IMR-90 (cell line): ENCODE data around the gene SYTL1. TPM values are rescaled to one million over a fixed set of nuclear protein-coding genes. Genes with fewer than 3 reads are reported as not detected.

ENCODE experiments used
- ATAC-seq: fragments of 200-7000 bp; cut with Tn5 transposase; 2 replicates; pipeline ENCODE4 v1.9.1; 2020; ENCODE audit warnings: low read depth, mild to moderate bottlenecking, moderate library complexity
- BruUV-seq: library from RNA; stranded (reverse); fragments of 400-500 nt; replicated peaks from 2 replicates; lab custom pipeline; 2021; lab: Mats Ljungman, UMichigan
- CTCF ChIA-PET: fragments of 300-600 bp; formaldehyde crosslinking; extraction: SDS; loops from one replicate; lab custom pipeline; 2021; ENCODE audit warnings: antibody characterized with exemption; lab: Yijun Ruan, JAX
- POLR2A ChIA-PET: fragments of 300-600 bp; sonication (Branson Sonifier 250); formaldehyde crosslinking; loops from one replicate; lab custom pipeline; 2022; ENCODE audit warnings: antibody characterized with exemption; ENCODE audit not compliant: unreplicated experiment; lab: Charles Lee
- DNase-seq: peaks from one replicate; pipeline ENCODE4 v3.0.0; 2013
- H2AFZ ChIP-seq: replicated peaks from 2 replicates; pipeline ENCODE3; 2013; ENCODE audit warnings: low read length, mild to moderate bottlenecking; ENCODE audit not compliant: poor library complexity
- H2AK5ac ChIP-seq: 2 replicates; pipeline ENCODE4 v1.6.1; 2013; ENCODE audit warnings: low read depth, low read length, inconsistent platforms
- H2AK9ac ChIP-seq: replicated peaks from 2 replicates; pipeline ENCODE3; 2013; ENCODE audit warnings: mild to moderate bottlenecking, low read depth, low read length, moderate library complexity; ENCODE audit not compliant: poor library complexity
- H2BK120ac ChIP-seq: 2 replicates; pipeline ENCODE4 v1.6.1; 2013; ENCODE audit warnings: low read depth, low read length, inconsistent platforms
- H2BK15ac ChIP-seq: 3 replicates; pipeline ENCODE4 v1.6.1; 2013; ENCODE audit warnings: low read depth, low read length, inconsistent platforms
- H2BK20ac ChIP-seq: 2 replicates; pipeline ENCODE4 v1.6.1; 2013; ENCODE audit warnings: low read depth, mild to moderate bottlenecking, inconsistent platforms, low read length, moderate library complexity
- H2BK5ac ChIP-seq: 2 replicates; pipeline ENCODE4 v1.6.1; 2013; ENCODE audit warnings: mild to moderate bottlenecking, low read depth, low read length, inconsistent platforms; ENCODE audit not compliant: poor library complexity, severe bottlenecking
- H3K14ac ChIP-seq: replicated peaks from 2 replicates; pipeline ENCODE4 v1.6.1; 2013; ENCODE audit warnings: low read depth, low read length, inconsistent platforms
- H3K18ac ChIP-seq: 2 replicates; pipeline ENCODE4 v1.6.1; 2013; ENCODE audit warnings: low read depth, low read length, control low read depth
- H3K23ac ChIP-seq: 2 replicates; pipeline ENCODE4 v1.6.1; 2013; ENCODE audit warnings: low read depth, low read length, inconsistent platforms
- H3K27ac ChIP-seq: 2 replicates; pipeline ENCODE4 v1.5.1; 2013; ENCODE audit warnings: mild to moderate bottlenecking, control low read depth, low read length; ENCODE audit not compliant: insufficient read depth
- H3K27me3 ChIP-seq: 2 replicates; pipeline ENCODE4 v1.6.1; 2013; ENCODE audit warnings: low read length; ENCODE audit not compliant: control insufficient read depth, insufficient read depth
- H3K36me3 ChIP-seq: 2 replicates; pipeline ENCODE4 v1.6.1; 2013; ENCODE audit warnings: low read length, mixed read lengths; ENCODE audit not compliant: control insufficient read depth, insufficient read depth
- H3K4ac ChIP-seq: 2 replicates; pipeline ENCODE4 v1.6.1; 2013; ENCODE audit warnings: low read depth, low read length, inconsistent platforms
- H3K4me1 ChIP-seq: 2 replicates; pipeline ENCODE4 v1.6.1; 2013; ENCODE audit warnings: low read length, mixed read lengths; ENCODE audit not compliant: control insufficient read depth, insufficient read depth
- H3K4me2 ChIP-seq: 2 replicates; pipeline ENCODE4 v1.6.1; 2013; ENCODE audit warnings: low read depth, mild to moderate bottlenecking, control low read depth, low read length, moderate library complexity
- H3K4me3 ChIP-seq: 2 replicates; pipeline ENCODE4 v1.5.1; 2013; ENCODE audit warnings: low read depth, mild to moderate bottlenecking, control low read depth, low read length, moderate library complexity; ENCODE audit not compliant: insufficient read depth
- H3K56ac ChIP-seq: 2 replicates; pipeline ENCODE4 v1.6.1; 2013; ENCODE audit warnings: low read length, inconsistent platforms; ENCODE audit not compliant: insufficient read depth; ENCODE audit errors: extremely low read depth
- H3K79me1 ChIP-seq, 2 experiments: 2 replicates each; pipeline ENCODE4 v1.6.1; 2013; ENCODE audit warnings: low read length in 2 of 2, inconsistent platforms in 1 of 2, low read depth in 1 of 2
- H3K9ac ChIP-seq: 2 replicates; pipeline ENCODE4 v1.6.1; 2013; ENCODE audit warnings: low read depth, low read length, control low read depth
- H3K9me1 ChIP-seq: 2 replicates; pipeline ENCODE4 v1.6.1; 2013; ENCODE audit warnings: low read length, inconsistent platforms; ENCODE audit not compliant: insufficient read depth
- H3K9me3 ChIP-seq: 2 replicates; pipeline ENCODE4 v1.6.1; 2013; ENCODE audit warnings: low read length; ENCODE audit not compliant: control insufficient read depth, insufficient read depth
- H4K20me1 ChIP-seq: 2 replicates; pipeline ENCODE4 v1.6.1; 2013; ENCODE audit warnings: low read length, inconsistent platforms; ENCODE audit not compliant: insufficient read depth
- H4K5ac ChIP-seq: 2 replicates; pipeline ENCODE4 v1.6.1; 2013; ENCODE audit warnings: mild to moderate bottlenecking, low read depth, low read length, control low read depth
- H4K8ac ChIP-seq, 2 experiments: 2 replicates each; pipeline ENCODE4 v1.6.1; 2013; ENCODE audit warnings: low read depth in 2 of 2, low read length in 2 of 2, control low read depth in 1 of 2, inconsistent platforms in 1 of 2
- H4K91ac ChIP-seq: 2 replicates; pipeline ENCODE4 v1.6.1; 2013; ENCODE audit warnings: low read depth, low read length, inconsistent platforms; ENCODE audit not compliant: insufficient read depth
- BHLHE40 ChIP-seq: fragments of 150-350 bp; IDR thresholded peaks from 2 replicates; pipeline ENCODE4 v1.6.1; 2016; ENCODE audit warnings: mild to moderate bottlenecking, low read depth, low read length
- CEBPB ChIP-seq: IDR thresholded peaks from 2 replicates; pipeline ENCODE4 v1.6.1; 2012; ENCODE audit warnings: low read depth, low read length, improper control_type of control experiment
- CHD1 ChIP-seq: IDR thresholded peaks from 2 replicates; pipeline ENCODE4 v1.6.1; 2012; ENCODE audit warnings: low read depth, low read length, improper control_type of control experiment
- FOS ChIP-seq: fragments of 150-350 bp; IDR thresholded peaks from 2 replicates; pipeline ENCODE4 v1.6.1; 2016; ENCODE audit warnings: low read depth, low read length
- MAFK ChIP-seq: IDR thresholded peaks from 2 replicates; pipeline ENCODE4 v1.6.1; 2012; ENCODE audit warnings: low read depth, low read length, improper control_type of control experiment
- MAZ ChIP-seq: IDR thresholded peaks from 2 replicates; pipeline ENCODE4 v1.6.1; 2012; ENCODE audit warnings: low read depth, mild to moderate bottlenecking, low read length, improper control_type of control experiment, moderate library complexity, borderline replicate concordance
- MXI1 ChIP-seq: IDR thresholded peaks from 2 replicates; pipeline ENCODE4 v1.6.1; 2012; ENCODE audit warnings: low read depth, mild to moderate bottlenecking, low read length, moderate library complexity, borderline replicate concordance
- NFE2L2 ChIP-seq: fragments of 150-350 bp; IDR thresholded peaks from 2 replicates; pipeline ENCODE4 v1.6.1; 2016; ENCODE audit warnings: low read depth, mild to moderate bottlenecking, low read length
- POLR2A ChIP-seq: IDR thresholded peaks from 2 replicates; pipeline ENCODE4 v1.6.1; 2012; ENCODE audit warnings: mild to moderate bottlenecking, low read depth, low read length
- RAD21 ChIP-seq: IDR thresholded peaks from 2 replicates; pipeline ENCODE4 v1.6.1; 2012; ENCODE audit warnings: low read length, improper control_type of control experiment
- RCOR1 ChIP-seq: IDR thresholded peaks from 2 replicates; pipeline ENCODE4 v1.6.1; 2012; ENCODE audit warnings: mild to moderate bottlenecking, low read length, improper control_type of control experiment; ENCODE audit not compliant: insufficient replicate concordance
- RFX5 ChIP-seq: IDR thresholded peaks from 2 replicates; pipeline ENCODE4 v1.8.0; 2012; ENCODE audit warnings: low read depth, mild to moderate bottlenecking, low read length, moderate library complexity
- SMC3 ChIP-seq: fragments of 150-350 bp; IDR thresholded peaks from 2 replicates; pipeline ENCODE4 v1.6.1; 2016; ENCODE audit warnings: low read depth, mild to moderate bottlenecking, antibody characterized with exemption, low read length, moderate library complexity
- WGBS, 2 experiments: methylation state at CpG; one replicate each; pipeline versions ENCODE4 v1.1.5 to v1.1.7; 2013; ENCODE audit warnings: missing lambda C conversion rate in 2 of 2; ENCODE audit not compliant: insufficient read length in 1 of 2; ENCODE audit errors: extremely low coverage in 2 of 2; 5-methylcytosine and 5-hydroxymethylcytosine counted together
- dilution Hi-C: fragments of 300-500 bp; cut with HindIII; formaldehyde crosslinking; loops from one replicate; pipeline ENCODE4 v1.14.3; 2018; ENCODE audit warnings: low sequenced_read_pairs; ENCODE audit not compliant: unreplicated experiment
- in situ Hi-C: fragments of 300-500 bp; cut with MboI; formaldehyde crosslinking; loops from 3 replicates; pipeline ENCODE4 v1.14.3; 2019; ENCODE audit warnings: low sequenced_read_pairs, inconsistent platforms, mixed read lengths
- intact Hi-C: fragments of 100-400 bp; cut with micrococcal nuclease; formaldehyde crosslinking; loops from 2 replicates; pipeline ENCODE4 v1.10.0; 2022
- polyA plus RNA-seq, 3 experiments: library from polyadenylated mRNA; depleted of rRNA; stranded (reverse); fragments of >200 nt; gene quantifications; 2 replicates each; pipeline ENCODE4 v1.2.3, GENCODE V29; 2012; ENCODE audit warnings: low replicate concordance in 1 of 3
- total RNA-seq: library from RNA; depleted of rRNA; stranded (reverse); fragments of >200 nt; gene quantifications from 2 replicates; pipeline ENCODE4 v1.2.3, GENCODE V29; 2012
- TF ChIP-seq, protein P1 (sequence below): fragments of 150-350 bp; IDR thresholded peaks from 2 replicates; pipeline ENCODE4 v1.6.1; 2016; ENCODE audit warnings: low read depth, mild to moderate bottlenecking, low read length, moderate library complexity, borderline replicate concordance
- TF ChIP-seq, protein P2 (sequence below): conservative IDR thresholded peaks from 2 replicates; pipeline ENCODE4 v1.5.1; 2012; ENCODE audit warnings: mild to moderate bottlenecking, low read depth, low read length, improper control_type of control experiment
- TF ChIP-seq, protein P3 (sequence below): fragments of 150-350 bp; IDR thresholded peaks from 2 replicates; pipeline ENCODE4 v1.6.1; 2017; ENCODE audit warnings: mild to moderate bottlenecking, antibody characterized with exemption, low read length, low read depth

SYTL1 gene
- total and polyA plus RNA-seq, 2 of the 4 experiments (the other 2 are of a cell fraction) = 0.18 to 1.0 TPM

DNA sequence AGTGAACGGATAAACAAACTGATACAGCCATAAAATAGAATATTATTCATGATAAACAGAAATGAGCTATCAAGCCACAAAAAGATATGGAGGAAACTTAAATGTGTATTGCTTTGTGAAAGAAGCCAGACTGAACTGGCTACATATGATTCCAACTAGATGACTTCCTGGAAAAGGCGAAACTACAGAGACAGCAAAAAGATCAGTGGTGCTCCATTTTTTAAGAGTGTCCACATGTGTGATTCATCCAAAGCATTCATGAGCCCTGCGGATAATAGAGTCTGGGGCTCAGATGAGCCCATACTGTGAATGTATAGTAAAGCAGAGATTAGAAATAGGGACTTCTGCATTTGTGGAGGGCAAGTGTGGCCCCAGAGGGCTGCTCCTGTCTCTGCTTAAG is 27.7 kb upstream of the SYTL1 start:
- Histone ChIP-seq H3K79me1 (no peaks in the 10 kb centered on the region), H3K27me3 (no peaks in the 10 kb centered on the region), H2AFZ (no peak overlapping the region), H3K23ac (no peak overlapping the region), H2BK15ac (no peak overlapping the region), H3K9me3 (no peaks in the 10 kb centered on the region), H3K27ac (no peak overlapping the region), H2BK20ac (no peak overlapping the region), H3K14ac (no peak overlapping the region), H3K9ac (no peak overlapping the region), H3K18ac (no peak overlapping the region), H3K4ac (no peak overlapping the region), H2AK5ac (no peak overlapping the region), H4K20me1 (no peaks in the 10 kb centered on the region), H2BK5ac (no peak overlapping the region), H3K9me1 (0 out of 2 replicates have a peak, but pooled peaks cover 3% of the 10 kb centered on the region), H4K8ac (no peak overlapping the region), H2BK120ac (no peak overlapping the region), H3K4me3 (no peak overlapping the region), H3K36me3 (no peaks in the 10 kb centered on the region), H3K56ac (no peak overlapping the region), H3K4me1 (no peaks in the 10 kb centered on the region; the same call in 1 of the 2 replicates), H2AK9ac (no peak overlapping the region), H4K5ac (no peak overlapping the region), H3K4me2 (no peak overlapping the region), H4K91ac (no peak overlapping the region)
- no TSS peak for BruUV-seq
- TF ChIP-seq MXI1 = no peak
- TF ChIP-seq CEBPB = no peak
- TF ChIP-seq RFX5 = no peak
- TF ChIP-seq NFE2L2 = no peak
- no peak for TF ChIP-seq MAZ
- no peak for TF ChIP-seq SMC3
- no peak for TF ChIP-seq CHD1
- no peak for TF ChIP-seq FOS
- TF ChIP-seq, protein P1, sequence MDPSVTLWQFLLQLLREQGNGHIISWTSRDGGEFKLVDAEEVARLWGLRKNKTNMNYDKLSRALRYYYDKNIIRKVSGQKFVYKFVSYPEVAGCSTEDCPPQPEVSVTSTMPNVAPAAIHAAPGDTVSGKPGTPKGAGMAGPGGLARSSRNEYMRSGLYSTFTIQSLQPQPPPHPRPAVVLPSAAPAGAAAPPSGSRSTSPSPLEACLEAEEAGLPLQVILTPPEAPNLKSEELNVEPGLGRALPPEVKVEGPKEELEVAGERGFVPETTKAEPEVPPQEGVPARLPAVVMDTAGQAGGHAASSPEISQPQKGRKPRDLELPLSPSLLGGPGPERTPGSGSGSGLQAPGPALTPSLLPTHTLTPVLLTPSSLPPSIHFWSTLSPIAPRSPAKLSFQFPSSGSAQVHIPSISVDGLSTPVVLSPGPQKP = no peak
- TF ChIP-seq, protein P2, sequence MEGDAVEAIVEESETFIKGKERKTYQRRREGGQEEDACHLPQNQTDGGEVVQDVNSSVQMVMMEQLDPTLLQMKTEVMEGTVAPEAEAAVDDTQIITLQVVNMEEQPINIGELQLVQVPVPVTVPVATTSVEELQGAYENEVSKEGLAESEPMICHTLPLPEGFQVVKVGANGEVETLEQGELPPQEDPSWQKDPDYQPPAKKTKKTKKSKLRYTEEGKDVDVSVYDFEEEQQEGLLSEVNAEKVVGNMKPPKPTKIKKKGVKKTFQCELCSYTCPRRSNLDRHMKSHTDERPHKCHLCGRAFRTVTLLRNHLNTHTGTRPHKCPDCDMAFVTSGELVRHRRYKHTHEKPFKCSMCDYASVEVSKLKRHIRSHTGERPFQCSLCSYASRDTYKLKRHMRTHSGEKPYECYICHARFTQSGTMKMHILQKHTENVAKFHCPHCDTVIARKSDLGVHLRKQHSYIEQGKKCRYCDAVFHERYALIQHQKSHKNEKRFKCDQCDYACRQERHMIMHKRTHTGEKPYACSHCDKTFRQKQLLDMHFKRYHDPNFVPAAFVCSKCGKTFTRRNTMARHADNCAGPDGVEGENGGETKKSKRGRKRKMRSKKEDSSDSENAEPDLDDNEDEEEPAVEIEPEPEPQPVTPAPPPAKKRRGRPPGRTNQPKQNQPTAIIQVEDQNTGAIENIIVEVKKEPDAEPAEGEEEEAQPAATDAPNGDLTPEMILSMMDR = no peak
- no peak for TF ChIP-seq MAFK
- no peak for TF ChIP-seq BHLHE40
- no peak for TF ChIP-seq RAD21
- TF ChIP-seq RCOR1 = no peak
- no peak for TF ChIP-seq POLR2A
- TF ChIP-seq, protein P3, sequence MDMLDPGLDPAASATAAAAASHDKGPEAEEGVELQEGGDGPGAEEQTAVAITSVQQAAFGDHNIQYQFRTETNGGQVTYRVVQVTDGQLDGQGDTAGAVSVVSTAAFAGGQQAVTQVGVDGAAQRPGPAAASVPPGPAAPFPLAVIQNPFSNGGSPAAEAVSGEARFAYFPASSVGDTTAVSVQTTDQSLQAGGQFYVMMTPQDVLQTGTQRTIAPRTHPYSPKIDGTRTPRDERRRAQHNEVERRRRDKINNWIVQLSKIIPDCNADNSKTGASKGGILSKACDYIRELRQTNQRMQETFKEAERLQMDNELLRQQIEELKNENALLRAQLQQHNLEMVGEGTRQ = no peak
- intact Hi-C loops (no loop called here), in situ Hi-C loops (no loop called here), dilution Hi-C loops (no loop called here)
- ChIA-PET CTCF (interaction anchor here (0.7 to 0.9 kb wide), 2 partner anchors 13 to 52 kb away, joined by 3 to 7 read pairs; partner anchors contain the start of gene MAP3K6), POLR2A (interaction anchor here (0.7 kb wide), 1 partner anchor 12 kb away, joined by 7 read pairs; no protein-coding TSS in a partner anchor)
- ATAC-seq (no peak), DNase-seq (no peak)
- whole genome bisulfite sequencing, 2 experiments = 100% methylated on average over 1 of the region's 3 CpGs; no CpG with 5 or more reads in 1 of the 2 experiments
